Measurements from ENCODE around the gene NCOA6.

DNA sequence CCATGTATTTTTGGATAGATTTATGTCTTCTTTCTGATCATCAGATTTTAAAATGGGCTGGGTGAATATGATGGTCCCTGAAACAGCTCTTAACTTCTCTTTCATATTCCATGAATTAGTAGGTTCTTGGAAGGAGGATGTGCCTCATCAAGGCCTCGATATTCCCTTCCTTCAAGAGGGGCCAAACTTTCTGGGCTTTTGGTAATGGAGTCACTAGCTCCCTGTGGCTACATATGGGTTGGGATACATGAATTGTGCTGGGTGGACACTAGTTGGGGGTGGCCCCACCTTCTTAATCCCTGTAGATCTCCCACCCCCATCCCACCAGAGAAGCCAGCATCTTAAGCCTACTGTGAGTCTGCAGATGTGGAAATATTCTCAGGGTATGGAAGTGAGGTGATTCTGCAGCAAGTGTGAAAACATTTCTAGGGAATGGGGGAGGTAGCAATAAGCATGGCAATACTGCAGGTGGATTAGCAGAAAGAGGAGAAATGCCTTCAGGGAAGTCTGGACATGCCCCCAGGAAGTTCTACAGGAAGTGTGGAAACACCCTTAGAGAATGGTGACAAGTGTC, 119.1 kb downstream of the NCOA6 start:
- no peak for TF ChIP-seq CTCF (IDR thresholded peaks at IDR 0.05)
- TF ChIP-seq POLR2A (IDR thresholded peaks at IDR 0.05) = no peak

Data from esophagus squamous epithelium (tissue), 4 donors.